T-helper 1 cell treated with Interleukin-12 subunit alpha and Interleukin-12 subunit beta and Interleukin-4 antibody, amounts not matched to agents 30 ng/mL and 1 ng/mL, for 36 hours (primary cell): Measurements from ENCODE around the gene DOCK3. TPM values are rescaled to one million over a fixed set of nuclear protein-coding genes. Genes with fewer than 3 reads are reported as not detected.
"Not testable (repeated sequence)": the region's sequence is repeated elsewhere in the genome, so short reads cannot be mapped to it uniquely, and the experiment has no call there.

Experiments used
- intact Hi-C: fragments of 100-400 bp; cut with micrococcal nuclease; formaldehyde crosslinking; loops from one replicate; pipeline ENCODE4 v1.15.1; 2024
- total RNA-seq: library from RNA; stranded (reverse); gene quantifications from 2 replicates; pipeline ENCODE4 v1.2.3, GENCODE V29; 2022

Gene DOCK3
- total RNA-seq, 1 donor from 2014 or later = 1.5 TPM

- intact Hi-C loops = no loop called here
These were observed 304.4 kb downstream of the DOCK3 start for GRCh38 chr3:50978991-50979667.

GRCh38 chr3:50982540-50983325 is 308.0 kb downstream of the DOCK3 start:
- intact Hi-C loops = no loop called here

GRCh38 chr3:50983887-50984286 is 309.2 kb downstream of the DOCK3 start:
- intact Hi-C loops = no loop called here

GRCh38 chr3:50985893-50986292 is 311.2 kb downstream of the DOCK3 start:
- intact Hi-C loops = no loop called here

- intact Hi-C loops = no loop called here
These were observed 312.0 kb downstream of the DOCK3 start for GRCh38 chr3:50986726-50987125.

- intact Hi-C loops = no loop called here
These were observed 319.8 kb downstream of the DOCK3 start for GRCh38 chr3:50994537-50994936.

GRCh38 chr3:50995085-50995824 is 320.5 kb downstream of the DOCK3 start:
- intact Hi-C loops = no loop called here

GRCh38 chr3:51002495-51002894 is 327.8 kb downstream of the DOCK3 start:
- intact Hi-C loops = no loop called here

- intact Hi-C loops = no loop called here
These were observed 329.5 kb downstream of the DOCK3 start for GRCh38 chr3:51004235-51004634.

- intact Hi-C loops = loop anchor here (2.0 kb wide), 1 partner anchor 53 kb away; no protein-coding TSS in a partner anchor
These were observed 349.4 kb downstream of the DOCK3 start for GRCh38 chr3:51024121-51024520.

GRCh38 chr3:51024765-51025632 is 350.3 kb downstream of the DOCK3 start:
- intact Hi-C loops = loop anchor here (1.0 to 5.0 kb wide), 3 partner anchors 54 to 453 kb away; no protein-coding TSS in a partner anchor

GRCh38 chr3:51031666-51032065 is 356.9 kb downstream of the DOCK3 start:
- intact Hi-C loops = no loop called here

GRCh38 chr3:51035630-51036029 is 360.9 kb downstream of the DOCK3 start:
- intact Hi-C loops = no loop called here

- intact Hi-C loops = no loop called here
These were observed 370.3 kb downstream of the DOCK3 start for GRCh38 chr3:51044982-51045381.

- intact Hi-C loops = no loop called here
These were observed 377.8 kb downstream of the DOCK3 start for GRCh38 chr3:51052562-51052961.

GRCh38 chr3:51057121-51057520 is 382.4 kb downstream of the DOCK3 start:
- intact Hi-C loops = no loop called here

GRCh38 chr3:51063053-51063452 is 388.3 kb downstream of the DOCK3 start:
- intact Hi-C loops = no loop called here

- intact Hi-C loops = no loop called here
These were observed 400.6 kb downstream of the DOCK3 start for GRCh38 chr3:51075221-51075775.

GRCh38 chr3:51082363-51082762 is 407.6 kb downstream of the DOCK3 start:
- intact Hi-C loops = no loop called here

- intact Hi-C loops = no loop called here
These were observed 408.8 kb downstream of the DOCK3 start for GRCh38 chr3:51083490-51083889.

- intact Hi-C loops = not testable (repeated sequence)
These were observed 417.4 kb downstream of the DOCK3 start for GRCh38 chr3:51092141-51092540.
